Astrocyte (in vitro differentiated cells and primary cell): ENCODE measurements around the gene GDPD5. TPM values are rescaled to one million over a fixed set of nuclear protein-coding genes. Genes with fewer than 3 reads are reported as not detected.
A peak's percentile ranks its signal among the peaks of the same experiment; 100 is the strongest.

Experiments
- DNase-seq: peaks from one replicate; pipeline ENCODE4 v3.0.0-alpha.2; 2010; ENCODE audit warnings: low read depth
- FAIRE-seq: peaks from 2 replicates; lab custom pipeline; 2011; peaks lifted over from hg19 to GRCh38; lab: Jason Lieb, UNC
- H2AFZ ChIP-seq: 2 replicates; pipeline ENCODE4 v1.6.0; 2012; ENCODE audit warnings: low read depth, low read length, inconsistent platforms
- H3K27ac ChIP-seq: 2 replicates; pipeline ENCODE4 v1.5.1; 2011; ENCODE audit warnings: low read depth, low read length, inconsistent platforms
- H3K27me3 ChIP-seq: 2 replicates; pipeline ENCODE4 v1.6.0; 2011; ENCODE audit warnings: low read length, inconsistent platforms; ENCODE audit not compliant: insufficient read depth
- H3K36me3 ChIP-seq: 2 replicates; pipeline ENCODE4 v1.5.1; 2011; ENCODE audit warnings: low read length, inconsistent platforms; ENCODE audit not compliant: insufficient read depth
- H3K4me1 ChIP-seq: 2 replicates; pipeline ENCODE4 v1.5.1; 2011; ENCODE audit warnings: low read length, inconsistent platforms; ENCODE audit not compliant: insufficient read depth
- H3K4me2 ChIP-seq: 2 replicates; pipeline ENCODE4 v1.6.0; 2012; ENCODE audit warnings: low read length, inconsistent platforms
- H3K4me3 ChIP-seq: 2 replicates; pipeline ENCODE4 v1.5.1; 2011; ENCODE audit warnings: low read depth, mild to moderate bottlenecking, low read length, inconsistent platforms; ENCODE audit not compliant: insufficient read depth
- H3K79me2 ChIP-seq: 2 replicates; pipeline ENCODE4 v1.6.0; 2012; ENCODE audit warnings: mild to moderate bottlenecking, low read length, inconsistent platforms; ENCODE audit not compliant: insufficient read depth
- H3K9ac ChIP-seq: 2 replicates; pipeline ENCODE4 v1.6.0; 2012; ENCODE audit warnings: mild to moderate bottlenecking, low read length, inconsistent platforms
- H3K9me3 ChIP-seq: 2 replicates; pipeline ENCODE4 v1.5.1; 2012; ENCODE audit warnings: low read depth, mild to moderate bottlenecking, low read length, inconsistent platforms; ENCODE audit not compliant: insufficient read depth
- H4K20me1 ChIP-seq: 2 replicates; pipeline ENCODE4 v1.6.0; 2012; ENCODE audit warnings: low read length, inconsistent platforms; ENCODE audit not compliant: insufficient read depth
- H3K27ac Mint-ChIP-seq: one replicate; pipeline ENCODE4 v1.8.0; 2021; ENCODE audit warnings: mild to moderate bottlenecking, mixed read lengths; ENCODE audit not compliant: unreplicated experiment
- H3K27me3 Mint-ChIP-seq: one replicate; pipeline ENCODE4 v1.8.0; 2021; ENCODE audit warnings: low read depth, mixed read lengths; ENCODE audit not compliant: unreplicated experiment
- H3K36me3 Mint-ChIP-seq: one replicate; pipeline ENCODE4 v1.8.0; 2021; ENCODE audit warnings: low read depth, mixed read lengths; ENCODE audit not compliant: unreplicated experiment
- H3K4me1 Mint-ChIP-seq: one replicate; pipeline ENCODE4 v1.8.0; 2021; ENCODE audit warnings: low read depth, mixed read lengths; ENCODE audit not compliant: unreplicated experiment
- H3K4me3 Mint-ChIP-seq: one replicate; pipeline ENCODE4 v1.8.0; 2021; ENCODE audit warnings: mild to moderate bottlenecking, moderate library complexity, mixed read lengths; ENCODE audit not compliant: unreplicated experiment
- H3K9me3 Mint-ChIP-seq: one replicate; pipeline ENCODE4 v1.8.0; 2021; ENCODE audit warnings: mild to moderate bottlenecking, mixed read lengths; ENCODE audit not compliant: unreplicated experiment
- EZH2 ChIP-seq: IDR thresholded peaks from 2 replicates; pipeline ENCODE4 v1.6.1; 2012; ENCODE audit warnings: mild to moderate bottlenecking, low read length, inconsistent platforms; ENCODE audit not compliant: insufficient read depth
- total RNA-seq: library from RNA; stranded (reverse); gene quantifications from 2 replicates; pipeline ENCODE4 v1.2.1, GENCODE V29; 2021
- TF ChIP-seq, protein P1 (sequence below): IDR thresholded peaks from 2 replicates; pipeline ENCODE4 v1.5.1; 2011; ENCODE audit warnings: low read depth, mild to moderate bottlenecking, inconsistent platforms, low read length, moderate library complexity; ENCODE audit not compliant: insufficient read depth

Gene GDPD5
- total RNA-seq, 1 donor from 2014 or later = 9.4 TPM

DNA sequence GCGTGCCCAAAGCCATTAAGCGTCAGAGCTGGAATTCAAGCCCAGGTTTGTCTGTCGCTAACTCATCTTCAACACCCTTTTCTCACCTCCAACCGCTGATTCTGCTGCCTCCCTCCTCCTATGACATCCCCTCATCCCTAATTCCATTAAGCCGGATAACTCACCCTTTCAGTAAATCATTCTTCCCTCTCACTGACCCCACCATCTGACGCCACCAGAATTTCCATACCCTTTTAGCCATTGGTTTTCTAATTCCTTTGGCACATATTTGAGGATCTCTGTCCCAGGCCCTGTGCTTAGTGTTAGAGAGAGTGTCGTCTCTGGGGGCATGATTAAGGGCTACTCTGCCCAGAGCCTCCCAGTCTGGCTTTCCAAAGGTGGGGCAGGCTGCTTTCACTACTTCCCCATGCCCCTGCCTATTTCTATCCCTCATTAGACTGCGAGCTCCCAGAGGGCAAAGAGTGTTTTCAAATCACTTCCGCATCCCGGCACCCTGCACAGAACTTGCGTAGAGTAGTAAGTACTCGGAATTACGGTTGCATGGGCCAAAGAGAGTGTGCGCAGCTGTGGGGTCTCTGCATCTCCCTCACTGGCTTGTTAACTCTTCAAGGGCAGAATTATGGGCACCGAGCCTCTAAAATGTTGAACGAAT, 96.6 kb downstream of the GDPD5 start:
- TF ChIP-seq, protein P1, sequence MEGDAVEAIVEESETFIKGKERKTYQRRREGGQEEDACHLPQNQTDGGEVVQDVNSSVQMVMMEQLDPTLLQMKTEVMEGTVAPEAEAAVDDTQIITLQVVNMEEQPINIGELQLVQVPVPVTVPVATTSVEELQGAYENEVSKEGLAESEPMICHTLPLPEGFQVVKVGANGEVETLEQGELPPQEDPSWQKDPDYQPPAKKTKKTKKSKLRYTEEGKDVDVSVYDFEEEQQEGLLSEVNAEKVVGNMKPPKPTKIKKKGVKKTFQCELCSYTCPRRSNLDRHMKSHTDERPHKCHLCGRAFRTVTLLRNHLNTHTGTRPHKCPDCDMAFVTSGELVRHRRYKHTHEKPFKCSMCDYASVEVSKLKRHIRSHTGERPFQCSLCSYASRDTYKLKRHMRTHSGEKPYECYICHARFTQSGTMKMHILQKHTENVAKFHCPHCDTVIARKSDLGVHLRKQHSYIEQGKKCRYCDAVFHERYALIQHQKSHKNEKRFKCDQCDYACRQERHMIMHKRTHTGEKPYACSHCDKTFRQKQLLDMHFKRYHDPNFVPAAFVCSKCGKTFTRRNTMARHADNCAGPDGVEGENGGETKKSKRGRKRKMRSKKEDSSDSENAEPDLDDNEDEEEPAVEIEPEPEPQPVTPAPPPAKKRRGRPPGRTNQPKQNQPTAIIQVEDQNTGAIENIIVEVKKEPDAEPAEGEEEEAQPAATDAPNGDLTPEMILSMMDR = no peak
- TF ChIP-seq EZH2 = no peak
- Histone ChIP-seq H3K4me2 (peak overlapping the region; percentile 89), H3K9ac (no peak overlapping the region), H3K79me2 (no peaks in the 10 kb centered on the region), H3K27ac (no peak overlapping the region), H3K4me3 (peak overlapping the region; percentile 46), H3K9me3 (peaks cover 10% of the 10 kb centered on the region), H3K4me1 (peaks cover 8% of the 10 kb centered on the region), H3K27me3 (peaks cover 37% of the 10 kb centered on the region), H3K36me3 (no peaks in the 10 kb centered on the region), H4K20me1 (no peaks in the 10 kb centered on the region), H2AFZ (peak overlapping the region; percentile 16)
- H3K36me3 Mint-ChIP-seq = peaks cover 10% of the 10 kb centered on the region
- H3K27ac Mint-ChIP-seq = no peak overlapping the region
- peaks cover 16% of the 10 kb centered on the region for H3K9me3 Mint-ChIP-seq
- peak overlapping the region; percentile 78 for H3K4me3 Mint-ChIP-seq
- no peak for FAIRE-seq
- no peak for DNase-seq
- H3K4me1 Mint-ChIP-seq = peaks cover 2% of the 10 kb centered on the region
- H3K27me3 Mint-ChIP-seq = peaks cover 50% of the 10 kb centered on the region

DNA sequence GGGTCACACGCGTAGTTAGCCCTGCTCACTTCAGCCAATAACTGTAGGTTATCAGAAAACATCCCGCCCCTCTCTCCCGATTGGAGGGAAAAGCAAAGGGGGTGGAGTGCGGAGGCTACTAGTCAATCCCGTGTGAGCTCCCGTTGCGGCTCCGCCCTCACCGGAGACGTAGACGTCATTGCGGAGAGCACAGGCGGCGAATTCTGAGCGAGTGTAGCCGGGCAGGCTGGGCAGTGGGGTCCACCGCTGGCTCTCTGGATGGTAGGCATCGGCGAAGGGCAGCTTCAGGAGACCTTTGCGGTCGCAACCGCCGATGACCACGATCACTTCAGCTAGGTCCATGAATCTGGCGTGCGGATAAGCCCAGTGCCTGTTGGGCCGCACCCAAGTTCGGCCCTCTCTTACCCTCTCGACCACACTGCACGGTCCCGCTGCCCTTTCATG, 97.4 kb downstream of the GDPD5 start:
- H3K4me1 ChIP-seq = peaks cover 8% of the 10 kb centered on the region
- Mint-ChIP-seq H3K27ac (no peak overlapping the region), H3K36me3 (peaks cover 11% of the 10 kb centered on the region), H3K4me1 (peaks cover 2% of the 10 kb centered on the region), H3K9me3 (peaks cover 16% of the 10 kb centered on the region), H3K27me3 (peaks cover 43% of the 10 kb centered on the region), H3K4me3 (no peak overlapping the region)
- no peak for TF ChIP-seq EZH2
- TF ChIP-seq, protein P1 = no peak
- H3K79me2 ChIP-seq = no peaks in the 10 kb centered on the region
- peak overlapping the region; percentile 56 for H3K9ac ChIP-seq
- H3K4me2 ChIP-seq = peak overlapping the region; percentile 83
- peaks cover 10% of the 10 kb centered on the region for H3K9me3 ChIP-seq
- no peaks in the 10 kb centered on the region for H3K36me3 ChIP-seq
- peak overlapping the region; percentile 72 for H2AFZ ChIP-seq
- H3K27me3 ChIP-seq = peaks cover 33% of the 10 kb centered on the region
- H3K27ac ChIP-seq = no peak overlapping the region
- peak overlapping the region; percentile 46 for H3K4me3 ChIP-seq
- H4K20me1 ChIP-seq = no peaks in the 10 kb centered on the region
- peak; percentile 76 for DNase-seq
- FAIRE-seq = no peak

DNA sequence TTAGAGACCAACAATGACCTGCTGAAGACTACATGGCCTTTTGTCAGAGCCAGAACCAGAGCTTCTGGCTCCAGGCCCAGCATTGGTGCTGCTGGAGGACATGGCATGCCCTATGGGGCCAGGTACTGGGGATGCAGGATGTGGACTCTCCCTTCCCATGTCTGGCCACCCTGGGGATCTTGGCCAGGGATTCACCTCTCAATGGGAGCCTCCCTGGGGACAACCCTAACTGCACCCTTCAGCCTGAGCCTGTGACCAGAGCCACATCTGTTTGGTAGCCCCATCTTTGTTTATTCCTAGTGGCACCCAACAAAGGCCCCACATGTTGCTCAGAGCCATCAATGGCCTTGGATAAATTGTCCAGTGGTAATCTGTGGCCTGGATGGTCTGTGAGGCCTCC, 98.6 kb downstream of the GDPD5 start:
- Histone ChIP-seq H3K9ac (no peak overlapping the region), H3K27me3 (peaks cover 21% of the 10 kb centered on the region), H3K27ac (no peak overlapping the region), H3K4me2 (no peak overlapping the region), H2AFZ (no peak overlapping the region), H3K4me3 (no peak overlapping the region), H3K9me3 (peaks cover 10% of the 10 kb centered on the region), H4K20me1 (no peaks in the 10 kb centered on the region), H3K36me3 (no peaks in the 10 kb centered on the region), H3K79me2 (no peaks in the 10 kb centered on the region), H3K4me1 (peaks cover 8% of the 10 kb centered on the region)
- peaks cover 16% of the 10 kb centered on the region for H3K36me3 Mint-ChIP-seq
- no peak overlapping the region for H3K4me3 Mint-ChIP-seq
- DNase-seq = no peak
- H3K4me1 Mint-ChIP-seq = peaks cover 2% of the 10 kb centered on the region
- H3K27ac Mint-ChIP-seq = no peak overlapping the region
- no peak for TF ChIP-seq EZH2
- TF ChIP-seq, protein P1 = no peak
- peaks cover 16% of the 10 kb centered on the region for H3K9me3 Mint-ChIP-seq
- H3K27me3 Mint-ChIP-seq = peaks cover 32% of the 10 kb centered on the region
- no peak for FAIRE-seq
